CD4-positive, alpha-beta T cell treated with Interleukin-6 at 100 ng/mL for 8 hours (primary cell): ENCODE measurements around the gene PFKFB4.

Experiments used
- DNase-seq: peaks from one replicate; pipeline ENCODE4 v3.0.0-alpha.2; 2020; ENCODE audit warnings: mixed read lengths, low spot score

The PFKFB4 gene

DNA sequence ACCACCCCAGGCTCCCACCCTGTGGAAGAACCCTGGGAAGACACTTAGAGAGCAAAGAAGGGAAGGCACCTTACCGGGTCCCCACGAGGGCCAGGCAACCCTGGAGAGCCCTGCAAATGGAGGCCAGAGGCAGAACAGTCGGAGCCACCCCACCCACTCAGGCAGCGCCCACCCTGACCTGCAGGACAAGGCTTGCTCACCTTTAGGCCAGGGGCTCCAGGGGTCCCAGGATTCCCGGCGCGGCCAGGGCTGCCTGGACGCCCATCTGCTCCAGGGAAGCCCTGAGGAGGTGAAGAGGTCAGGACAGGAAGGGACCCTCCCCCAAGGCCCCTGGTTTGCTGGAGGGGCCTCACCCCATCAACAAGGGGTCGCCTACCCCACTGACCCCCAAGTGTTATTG, 28.2 kb upstream of the PFKFB4 start:
- no peak for DNase-seq

GRCh38 chr3:48581621-48582481, 25.2 kb upstream of the PFKFB4 start:
- DNase-seq = no peak

GRCh38 chr3:48576647-48577046, 20.0 kb upstream of the PFKFB4 start:
- DNase-seq = no peak

DNA sequence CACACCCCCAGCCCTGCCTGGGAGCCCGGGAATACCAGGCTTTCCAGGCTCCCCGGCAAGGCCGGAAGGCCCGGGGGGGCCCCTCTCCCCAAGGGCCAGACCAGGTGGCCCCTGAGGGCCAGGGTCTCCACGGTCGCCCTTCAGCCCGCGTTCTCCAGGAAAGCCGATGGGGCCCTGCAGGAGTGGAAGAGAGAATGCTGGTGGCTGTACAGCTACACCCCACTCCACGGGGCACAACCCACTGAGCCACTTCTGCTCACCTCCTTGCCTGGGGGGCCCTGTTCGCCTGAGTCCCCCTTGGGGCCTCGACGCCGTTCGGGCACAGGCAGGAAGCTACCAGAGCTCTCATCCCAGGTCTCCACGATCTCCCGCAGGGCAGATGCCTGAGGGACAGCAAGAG, 18.8 kb upstream of the PFKFB4 start:
- DNase-seq = no peak

- no peak for DNase-seq
These were observed 17.5 kb upstream of the PFKFB4 start for GRCh38 chr3:48573973-48574585.

DNA sequence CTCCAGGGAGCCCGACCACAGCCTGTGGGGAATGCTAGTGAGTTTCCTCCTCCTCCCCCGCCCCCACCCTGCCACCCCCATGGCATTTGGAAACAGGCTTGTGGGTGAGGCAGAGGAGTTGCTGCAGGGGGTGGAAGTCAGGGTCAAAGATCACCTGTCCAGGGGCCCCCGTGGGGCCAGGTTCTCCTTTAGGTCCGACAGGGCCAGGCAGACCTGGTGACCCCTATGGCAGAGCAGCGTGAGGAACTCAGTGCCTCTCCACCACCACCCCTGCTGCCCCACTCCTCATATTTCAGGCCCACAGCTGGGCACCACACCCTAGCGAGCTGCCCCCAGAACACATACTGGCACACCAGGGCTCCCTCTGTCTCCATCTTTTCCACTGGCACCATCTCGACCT, 15.9 kb upstream of the PFKFB4 start:
- DNase-seq = no peak

- no peak for DNase-seq
These were observed 15.3 kb upstream of the PFKFB4 start for GRCh38 chr3:48571938-48572337.

DNA sequence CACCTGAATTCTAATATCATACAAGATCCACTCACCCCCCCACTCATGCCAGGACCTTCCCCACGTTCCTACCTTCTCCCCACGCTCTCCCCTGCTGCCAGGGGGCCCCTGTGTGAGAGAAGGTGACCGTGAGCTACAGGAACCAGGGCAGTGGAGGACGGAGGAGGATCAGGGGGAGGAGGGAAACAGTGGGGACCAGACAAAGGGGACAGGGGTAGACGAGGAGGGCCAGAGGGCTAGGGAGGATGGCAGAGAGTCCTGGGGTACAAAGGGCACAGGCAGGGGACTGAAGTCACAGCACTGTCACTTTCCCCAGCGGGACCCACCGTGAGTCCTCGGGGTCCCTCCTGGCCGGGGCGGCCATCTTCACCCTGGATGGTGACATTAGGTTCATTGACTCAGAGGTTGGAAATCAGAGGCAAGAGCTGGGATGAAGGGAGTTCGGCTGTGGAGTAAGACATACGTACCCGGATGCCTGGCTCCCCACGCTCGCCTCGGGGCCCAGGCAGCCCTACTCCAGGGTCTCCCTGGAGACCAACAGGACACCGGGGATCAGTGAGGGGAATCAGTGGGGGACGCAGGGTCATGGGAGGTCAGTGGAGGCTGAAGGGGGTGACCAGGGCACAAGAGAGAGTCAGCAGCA, 13.3 kb upstream of the PFKFB4 start:
- no peak for DNase-seq

DNA sequence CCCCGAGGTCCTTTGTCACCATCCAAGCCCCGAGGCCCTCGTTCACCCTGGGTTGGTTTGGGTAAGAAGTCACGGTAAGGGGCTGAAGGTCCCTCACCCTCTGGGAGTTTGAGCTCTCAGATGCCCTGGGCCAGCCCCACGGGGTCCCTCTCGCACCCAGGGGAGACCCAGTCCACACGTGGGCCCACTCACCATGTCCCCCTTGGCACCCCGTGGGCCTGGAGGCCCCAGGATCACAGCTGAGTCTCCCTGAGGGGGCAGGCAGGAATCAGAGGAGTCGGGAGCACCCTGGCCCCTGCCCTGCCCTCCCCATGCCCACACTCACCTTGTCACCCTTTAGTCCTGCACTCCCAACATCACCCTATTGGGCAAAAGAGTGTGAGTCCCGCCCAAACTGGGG, 12.8 kb upstream of the PFKFB4 start:
- DNase-seq = no peak

DNA sequence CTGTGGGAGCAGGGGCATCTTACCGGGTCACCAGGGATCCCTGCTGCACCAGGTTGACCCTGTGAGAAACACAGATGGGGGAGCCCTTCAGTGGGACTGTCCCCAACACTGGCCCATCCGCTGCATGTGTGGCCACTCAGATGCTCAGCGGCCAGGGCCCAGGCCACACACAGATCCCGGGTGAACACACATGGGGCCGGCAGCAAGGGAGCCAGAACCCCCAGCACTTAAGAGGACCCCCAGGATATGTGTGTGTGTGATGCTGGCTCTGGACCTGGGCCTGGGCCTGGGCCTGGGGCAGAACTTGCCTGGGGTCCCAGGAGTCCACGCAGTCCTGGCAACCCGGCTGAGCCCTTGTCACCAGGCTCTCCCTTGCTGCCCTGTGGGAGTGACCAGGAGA, 11.9 kb upstream of the PFKFB4 start:
- no peak for DNase-seq

DNA sequence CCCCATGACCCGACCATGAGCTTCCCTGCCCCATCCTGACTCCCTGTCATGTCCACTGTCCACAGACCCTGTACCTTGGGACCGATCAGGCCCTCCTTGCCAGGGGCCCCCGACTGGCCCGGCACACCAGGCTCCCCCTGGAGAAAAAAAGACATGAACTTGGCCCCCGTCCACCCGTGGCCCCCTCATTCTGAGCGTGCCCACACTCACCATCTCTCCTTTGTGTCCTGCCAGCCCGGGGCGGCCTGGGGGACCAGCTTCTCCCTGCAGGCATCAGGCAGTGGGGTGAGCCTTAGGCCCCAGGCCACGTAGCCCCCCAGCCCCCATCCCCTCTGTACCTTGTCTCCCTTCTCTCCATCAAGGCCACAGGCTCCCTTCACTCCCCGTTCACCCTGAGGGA, 10.9 kb upstream of the PFKFB4 start:
- no peak for DNase-seq

GRCh38 chr3:48567090-48567489, 10.5 kb upstream of the PFKFB4 start:
- no peak for DNase-seq

- no peak for DNase-seq
These were observed 9.8 kb upstream of the PFKFB4 start for GRCh38 chr3:48566401-48566760.

DNA sequence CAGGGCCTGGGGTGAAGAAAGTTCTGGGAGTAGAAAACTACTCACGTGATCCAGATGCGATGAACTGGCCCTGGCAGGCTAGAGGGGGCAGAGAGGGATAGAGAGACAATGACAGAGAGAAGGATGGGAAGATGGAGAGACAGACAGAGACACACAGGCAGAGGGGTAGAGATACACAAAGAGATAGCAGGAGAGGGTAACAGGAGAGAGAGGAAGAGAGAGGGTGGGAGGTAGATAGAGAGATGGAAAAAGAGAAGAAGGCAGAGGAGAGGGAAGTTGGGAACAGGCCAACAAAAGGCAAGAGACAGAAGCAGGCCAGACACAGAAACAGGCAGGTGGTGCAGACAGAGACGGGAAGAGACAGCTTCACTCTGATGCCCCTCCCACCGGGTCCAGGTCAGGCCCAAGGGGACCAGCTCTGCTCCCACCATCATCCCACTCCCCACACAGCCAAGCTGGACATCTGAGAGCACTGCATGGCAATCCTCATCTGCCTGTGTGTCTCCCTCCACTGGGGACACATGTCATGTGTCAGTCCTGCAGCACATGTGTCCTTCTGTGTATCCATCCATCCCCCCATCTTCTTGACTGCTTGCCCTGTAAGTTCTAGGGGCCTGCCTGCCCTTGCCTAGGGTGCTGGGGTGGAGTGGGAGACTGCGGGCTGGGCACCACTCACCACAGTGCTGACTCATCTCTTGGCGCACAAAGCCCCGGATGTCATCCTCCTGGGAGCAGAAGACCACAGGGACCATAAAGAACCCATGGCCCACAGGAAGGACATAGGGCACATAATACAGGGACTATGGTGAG, 9.2 kb upstream of the PFKFB4 start:
- no peak for DNase-seq

- DNase-seq = no peak
These were observed 8.6 kb upstream of the PFKFB4 start for GRCh38 chr3:48565186-48565585.

DNA sequence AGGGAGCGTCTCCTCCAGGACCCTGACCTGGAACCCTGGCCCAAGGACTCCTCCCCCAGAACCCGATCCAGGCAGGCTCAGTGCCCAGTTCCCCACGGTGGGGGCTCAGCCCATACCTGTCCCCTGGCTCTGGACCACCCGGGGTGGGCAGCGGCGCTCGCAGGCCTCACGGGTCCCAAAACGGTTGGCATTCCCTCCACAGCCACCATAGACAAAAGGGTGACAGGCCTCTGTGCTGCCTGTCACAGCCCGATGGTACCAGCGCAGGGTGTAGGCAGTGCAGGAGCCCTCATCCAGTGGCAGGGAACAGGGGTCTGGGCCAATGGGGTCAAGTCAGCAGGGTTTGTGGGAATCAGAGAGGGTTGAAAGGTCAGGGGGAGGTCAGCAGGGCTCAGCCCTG, 8.1 kb upstream of the PFKFB4 start:
- DNase-seq = no peak

DNA sequence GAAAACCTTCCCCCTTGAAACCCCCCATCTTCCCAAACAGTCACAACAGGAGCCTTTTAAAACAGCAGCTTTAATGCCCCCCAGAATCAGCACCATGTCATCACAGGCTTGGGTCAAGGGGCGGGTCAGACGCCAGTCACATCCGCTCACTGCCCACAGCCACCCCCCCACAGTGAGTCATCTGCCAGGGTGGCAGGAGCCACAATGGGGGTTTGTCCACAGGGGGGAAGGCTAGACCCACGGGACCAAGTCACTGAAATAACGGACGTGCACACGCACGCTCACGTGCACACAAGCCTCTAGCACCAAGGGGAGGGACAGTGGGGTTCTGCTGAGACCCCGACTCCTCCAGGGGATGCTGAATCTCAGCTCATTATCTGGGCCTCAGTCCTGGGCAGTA, 7.4 kb upstream of the PFKFB4 start:
- DNase-seq = no peak

DNA sequence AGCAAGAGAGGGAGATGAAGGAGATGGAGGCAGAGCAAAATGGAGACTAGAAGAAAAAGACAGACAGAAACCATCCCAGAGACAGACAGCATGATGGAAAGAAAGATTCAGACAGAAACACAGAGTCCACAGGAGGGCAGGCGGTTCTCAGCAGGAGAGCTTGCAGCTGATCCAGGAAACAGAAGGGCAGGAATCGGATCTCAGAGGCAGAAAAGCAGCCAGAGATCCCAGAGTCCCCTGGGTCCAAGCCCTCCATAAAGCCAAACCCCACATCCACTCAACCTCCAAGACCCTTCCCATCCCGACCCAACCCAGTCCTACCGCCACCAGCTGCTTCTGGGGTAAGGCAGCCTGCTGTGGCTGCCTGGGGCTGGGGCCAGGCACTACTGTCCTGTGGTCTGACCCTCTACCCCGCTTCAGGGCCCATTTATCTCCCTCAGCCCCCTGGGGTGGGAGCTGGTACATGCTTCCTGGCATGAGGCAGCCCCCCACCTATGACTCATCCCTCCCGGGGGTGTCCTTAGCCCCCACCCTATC, 6.8 kb upstream of the PFKFB4 start, which contains the start of gene UCN2:
Gene UCN2, minus strand, starts transcription at position 400 of the 537 bp plus-strand sequence. CDS start 657 bp downstream, outside the sequence.
- no peak for DNase-seq

DNA sequence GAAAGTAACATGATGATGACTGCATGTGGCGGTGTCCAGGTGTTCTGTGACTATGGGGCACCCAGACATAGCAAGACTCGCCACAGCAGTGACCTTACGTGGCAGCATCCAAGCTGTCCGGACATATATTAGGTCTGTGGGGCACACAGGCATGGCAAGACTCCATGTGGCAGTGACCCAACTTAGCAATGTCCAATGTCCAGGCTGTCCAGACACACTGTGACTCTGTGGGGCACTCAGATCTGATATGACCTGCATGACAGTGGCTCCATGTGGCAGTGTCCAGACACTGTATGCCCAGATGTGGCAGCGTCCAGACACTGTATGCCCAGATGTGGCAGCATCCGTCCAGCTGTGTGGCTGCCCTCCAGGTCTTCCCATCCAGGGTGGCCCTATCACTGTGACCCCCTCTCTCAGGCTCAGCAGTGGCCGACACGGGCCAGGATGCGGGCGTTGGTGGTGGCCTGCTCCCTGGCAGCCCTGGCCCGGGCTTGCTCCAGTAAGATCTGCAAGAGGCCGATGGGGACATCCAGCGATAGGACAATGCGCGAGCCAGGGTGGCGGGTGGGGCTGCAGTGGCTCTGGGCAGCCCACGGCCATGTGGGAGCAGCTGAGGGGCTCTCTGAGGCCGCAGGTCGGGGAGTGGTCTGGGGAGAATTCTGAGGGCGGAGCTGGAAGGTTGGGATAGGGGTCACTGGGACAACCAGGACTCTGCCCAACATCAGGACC, 5.9 kb upstream of the PFKFB4 start:
- no peak for DNase-seq

DNA sequence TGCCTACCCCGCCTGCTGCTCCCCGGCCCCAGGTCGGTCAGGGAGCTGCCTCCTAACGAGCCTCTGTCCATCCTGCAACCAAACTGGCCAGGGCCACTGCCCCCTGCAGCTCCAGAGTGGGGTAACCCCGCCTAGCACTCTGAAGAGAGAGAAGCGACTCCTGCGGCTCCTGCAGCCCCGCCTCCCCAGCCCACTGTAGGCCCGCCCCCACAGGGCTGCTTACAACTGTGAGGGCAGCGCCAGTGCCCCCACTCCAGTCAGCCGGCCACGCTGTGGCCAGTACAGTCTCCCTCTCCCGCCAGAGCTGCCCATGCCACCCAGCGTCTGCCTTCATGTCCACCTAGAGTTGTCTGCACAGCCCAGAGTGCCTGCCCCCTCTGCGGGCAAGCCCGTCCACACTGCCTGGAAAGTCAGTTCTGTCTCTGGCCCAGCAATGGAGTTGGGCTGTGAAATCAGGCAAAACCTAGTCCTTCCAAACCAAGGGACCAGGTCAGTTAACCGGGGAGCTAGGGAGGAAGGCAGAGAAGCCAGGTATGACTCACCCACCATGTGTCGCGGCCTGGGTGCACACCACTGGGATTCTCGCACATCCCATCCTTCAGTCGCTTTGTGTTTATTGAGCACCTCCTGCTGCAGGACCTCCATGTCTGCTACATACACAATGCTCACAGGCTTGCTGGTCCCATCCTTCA, 4.6 kb upstream of the PFKFB4 start:
- DNase-seq = no peak

DNA sequence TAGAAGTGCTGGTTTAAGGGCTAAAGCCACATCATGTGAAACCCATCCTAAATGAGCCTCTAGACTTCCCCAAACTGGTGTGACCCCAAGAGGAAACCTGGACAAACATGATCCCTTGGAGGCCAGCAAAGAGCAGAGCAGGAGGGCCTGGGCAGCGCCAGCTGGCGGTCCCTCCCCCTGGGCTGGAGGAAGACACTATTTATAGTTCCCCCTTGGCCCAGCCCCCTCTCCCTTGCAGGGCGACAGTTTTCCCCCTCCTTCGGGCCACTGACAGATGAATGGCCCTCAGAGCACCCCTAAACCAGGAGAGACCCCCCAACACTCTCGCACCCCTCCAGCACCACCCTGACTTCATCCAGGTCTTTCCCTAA, 4.0 kb upstream of the PFKFB4 start:
- DNase-seq = no peak
